Activated naive CD4-positive, alpha-beta T cell treated with anti-CD3 and anti-CD28 coated beads, Interleukin-2, amount 50 U/mL, for 16 hours (primary cell): ENCODE results near the gene PXDN.
"Not testable (repeated sequence)": the region's sequence is repeated elsewhere in the genome, so short reads cannot be mapped to it uniquely, and the experiment has no call there.

Experiments used
- DNase-seq: peaks from one replicate; pipeline ENCODE4 v3.0.0-alpha.2; 2020

PXDN gene

GRCh38 chr2:1679488-1680039 lies 64.8 kb downstream of the PXDN start:
- DNase-seq: not testable (repeated sequence)

GRCh38 chr2:1679065-1679464 lies 65.2 kb downstream of the PXDN start:
- not testable (repeated sequence) for DNase-seq

- DNase-seq: no peak
Observed at GRCh38 chr2:1678609-1679008, 65.7 kb downstream of the PXDN start.

GRCh38 chr2:1677821-1678165 lies 66.5 kb downstream of the PXDN start:
- DNase-seq: no peak

GRCh38 chr2:1676913-1677820 lies 67.1 kb downstream of the PXDN start:
- DNase-seq: no peak

GRCh38 chr2:1676091-1676912 lies 68.0 kb downstream of the PXDN start:
- DNase-seq: no peak

GRCh38 chr2:1675633-1676032 lies 68.7 kb downstream of the PXDN start:
- no peak for DNase-seq

- DNase-seq: no peak
Observed at GRCh38 chr2:1674766-1675397, 69.4 kb downstream of the PXDN start.

- no peak for DNase-seq
Observed at GRCh38 chr2:1674276-1674675, 70.0 kb downstream of the PXDN start.

- DNase-seq: no peak
Observed at GRCh38 chr2:1673160-1673944, 71.0 kb downstream of the PXDN start.

GRCh38 chr2:1672738-1673137 lies 71.6 kb downstream of the PXDN start:
- no peak for DNase-seq

GRCh38 chr2:1671916-1672315 lies 72.4 kb downstream of the PXDN start:
- no peak for DNase-seq

- DNase-seq: no peak
Observed at GRCh38 chr2:1670636-1671035, 73.7 kb downstream of the PXDN start.

GRCh38 chr2:1665761-1666505 lies 78.4 kb downstream of the PXDN start:
- DNase-seq: no peak

- DNase-seq: no peak
Observed at GRCh38 chr2:1664698-1665097, 79.6 kb downstream of the PXDN start.

- no peak for DNase-seq
Observed at GRCh38 chr2:1664076-1664605, 80.2 kb downstream of the PXDN start.

GRCh38 chr2:1663621-1664020 lies 80.7 kb downstream of the PXDN start:
- no peak for DNase-seq

- DNase-seq: no peak
Observed at GRCh38 chr2:1662606-1663180, 81.6 kb downstream of the PXDN start.

GRCh38 chr2:1661891-1662605 lies 82.3 kb downstream of the PXDN start:
- DNase-seq: no peak
